Myocyte (in vitro differentiated cells): ENCODE measurements around the gene NDUFAF2. TPM values are rescaled to one million over a fixed set of nuclear protein-coding genes. Genes with fewer than 3 reads are reported as not detected.
A peak's percentile ranks its signal among the peaks of the same experiment; 100 is the strongest.
"Not testable (repeated sequence)": the region's sequence is repeated elsewhere in the genome, so short reads cannot be mapped to it uniquely, and the experiment has no call there.

Experiments used
- DNase-seq: peaks from one replicate; pipeline ENCODE4 v3.0.0-alpha.2; 2012; ENCODE audit warnings: low read depth
- total RNA-seq: library from RNA; depleted of rRNA; stranded (reverse); fragments of >200 nt; gene quantifications from 2 replicates; pipeline ENCODE4 v1.2.3, GENCODE V29; 2014

Gene NDUFAF2
- total RNA-seq, 1 donor from 2014 or later, result 29.0 TPM

GRCh38 chr5:60992871-60993270 lies 47.9 kb downstream of the NDUFAF2 start:
- DNase-seq, result no peak

DNA sequence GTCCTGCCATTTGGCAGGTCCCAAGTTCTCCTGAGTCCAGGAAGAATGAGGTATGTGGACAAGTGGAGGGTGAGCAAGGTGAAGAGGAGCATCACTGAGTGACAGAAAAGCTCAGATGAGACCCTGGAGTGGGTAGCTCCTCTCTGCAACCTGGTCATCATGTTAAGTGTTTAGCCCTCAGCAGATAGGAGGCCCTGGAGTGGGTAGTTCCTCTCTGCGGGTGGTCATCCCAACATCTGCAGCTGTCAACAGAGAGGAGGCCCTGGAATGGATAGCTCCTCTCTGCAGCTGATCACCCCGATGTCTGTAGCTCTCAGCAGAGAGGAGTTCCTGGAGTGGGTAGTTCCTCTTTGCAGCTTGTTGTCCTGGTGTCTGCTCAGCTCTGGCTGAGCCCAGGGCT lies 48.4 kb downstream of the NDUFAF2 start:
- no peak for DNase-seq

GRCh38 chr5:60993875-60994571 lies 49.0 kb downstream of the NDUFAF2 start:
- no peak for DNase-seq

DNA sequence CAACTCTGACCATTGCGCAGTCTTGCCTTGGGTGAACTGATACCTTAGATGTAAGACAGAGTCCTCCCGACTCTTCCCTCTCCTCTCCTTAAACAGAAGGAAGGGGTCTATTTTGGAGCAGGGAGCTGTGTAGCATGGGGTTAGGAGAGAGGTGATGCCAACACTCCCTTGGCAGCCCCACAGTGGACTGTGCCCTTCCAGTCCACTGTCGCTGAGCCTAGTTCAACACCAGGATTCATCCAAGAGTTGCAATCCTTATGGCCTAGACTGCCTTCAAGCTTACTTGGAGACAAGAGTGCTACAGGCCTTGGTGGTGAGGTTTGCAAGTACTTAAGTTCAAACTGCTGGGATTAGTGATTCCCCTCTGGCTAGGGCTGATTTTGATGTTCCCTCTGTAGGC lies 51.4 kb downstream of the NDUFAF2 start:
- DNase-seq, result no peak

GRCh38 chr5:60997721-60998120 lies 52.7 kb downstream of the NDUFAF2 start:
- no peak for DNase-seq

DNA sequence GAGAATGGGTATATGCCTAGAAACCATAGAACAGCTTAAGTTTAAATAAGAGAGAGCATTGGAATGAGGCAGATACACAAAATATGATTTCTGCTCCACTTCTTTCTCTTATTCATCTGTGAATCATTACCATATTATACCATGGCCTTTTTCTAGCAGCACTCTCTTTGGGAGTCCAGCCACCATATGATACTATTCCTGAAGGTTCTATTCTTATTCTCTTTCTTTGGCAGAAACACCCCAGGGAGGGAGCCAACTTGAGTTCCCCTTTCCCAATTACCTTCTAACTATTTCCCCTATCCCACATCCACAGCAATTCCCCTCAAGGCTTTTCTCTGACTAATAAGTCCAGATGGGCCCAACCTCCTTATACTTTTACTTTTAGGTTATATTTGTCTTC lies 55.9 kb downstream of the NDUFAF2 start:
- DNase-seq, result no peak

DNA sequence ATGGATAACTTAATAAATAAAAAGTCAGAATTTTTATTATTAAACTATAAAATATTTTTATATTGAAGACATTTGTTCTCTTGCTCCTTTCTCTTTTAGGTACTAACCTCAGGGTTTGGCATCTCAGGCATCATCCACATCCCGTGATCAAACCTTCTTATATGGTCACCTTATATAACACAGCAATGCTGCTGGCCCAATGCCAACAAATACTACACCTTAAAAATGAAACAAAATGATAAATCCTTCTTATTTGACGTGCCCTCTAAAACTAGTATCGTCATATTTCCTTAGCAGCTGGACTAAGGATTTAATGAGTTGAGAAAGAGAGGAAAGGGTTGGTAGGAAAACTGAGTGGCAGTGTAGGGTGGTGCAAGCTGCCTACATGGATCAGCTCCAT lies 56.6 kb downstream of the NDUFAF2 start:
- DNase-seq, result no peak

DNA sequence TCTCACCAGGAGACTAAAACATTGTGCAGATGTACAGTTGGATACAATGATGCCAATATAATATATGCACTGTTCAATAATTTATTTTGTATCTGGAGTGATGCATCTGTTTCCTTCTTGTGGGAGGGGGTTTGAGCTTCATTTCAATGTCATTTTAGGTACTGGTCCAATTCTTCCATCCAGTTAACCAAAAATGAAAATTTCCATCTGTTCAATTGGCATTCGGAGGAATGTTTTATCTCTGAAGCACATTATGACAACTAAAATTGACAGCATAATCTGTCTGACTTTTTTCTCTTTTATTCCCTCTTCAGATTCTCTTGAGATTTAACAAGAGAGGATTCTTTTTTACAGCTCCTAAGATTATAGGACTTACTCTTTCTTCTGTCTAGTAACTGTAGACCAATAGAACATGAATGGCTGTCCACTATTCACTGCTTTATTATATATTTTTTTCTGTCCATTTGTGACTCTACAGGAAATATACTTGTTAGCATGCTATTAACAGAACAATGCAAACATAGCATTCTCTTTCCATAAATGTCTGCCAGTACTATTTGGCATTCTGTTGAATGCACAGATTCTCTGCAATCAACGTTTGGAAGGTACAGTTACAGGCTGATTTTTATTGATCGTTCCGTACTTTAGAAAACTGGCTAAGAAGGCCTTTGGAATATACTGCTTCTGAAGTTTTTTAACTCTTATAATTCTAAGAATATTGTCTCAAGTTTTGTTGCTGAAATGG lies 57.8 kb downstream of the NDUFAF2 start:
- DNase-seq, result no peak

- no peak for DNase-seq
Observed at GRCh38 chr5:61004448-61004847, 59.4 kb downstream of the NDUFAF2 start.

DNA sequence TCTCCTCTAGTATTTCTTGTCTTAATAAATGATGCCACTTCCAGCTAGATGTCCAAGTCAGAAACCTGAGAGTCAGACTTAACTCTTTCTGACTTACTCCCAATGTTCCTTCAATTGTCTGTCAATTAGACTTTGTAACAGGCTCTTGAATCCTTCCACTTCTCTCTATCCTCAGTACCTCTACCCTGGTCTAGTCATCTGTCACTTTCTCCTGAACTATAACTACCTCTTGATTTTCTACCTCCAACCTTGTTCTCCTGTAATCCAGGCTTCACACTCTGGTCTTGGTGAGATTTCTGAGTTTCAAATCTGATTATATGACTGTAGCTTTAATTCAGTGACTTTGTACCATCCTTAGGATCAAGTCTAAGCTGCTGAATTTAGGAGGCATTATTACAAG lies 64.9 kb downstream of the NDUFAF2 start:
- DNase-seq, result no peak

DNA sequence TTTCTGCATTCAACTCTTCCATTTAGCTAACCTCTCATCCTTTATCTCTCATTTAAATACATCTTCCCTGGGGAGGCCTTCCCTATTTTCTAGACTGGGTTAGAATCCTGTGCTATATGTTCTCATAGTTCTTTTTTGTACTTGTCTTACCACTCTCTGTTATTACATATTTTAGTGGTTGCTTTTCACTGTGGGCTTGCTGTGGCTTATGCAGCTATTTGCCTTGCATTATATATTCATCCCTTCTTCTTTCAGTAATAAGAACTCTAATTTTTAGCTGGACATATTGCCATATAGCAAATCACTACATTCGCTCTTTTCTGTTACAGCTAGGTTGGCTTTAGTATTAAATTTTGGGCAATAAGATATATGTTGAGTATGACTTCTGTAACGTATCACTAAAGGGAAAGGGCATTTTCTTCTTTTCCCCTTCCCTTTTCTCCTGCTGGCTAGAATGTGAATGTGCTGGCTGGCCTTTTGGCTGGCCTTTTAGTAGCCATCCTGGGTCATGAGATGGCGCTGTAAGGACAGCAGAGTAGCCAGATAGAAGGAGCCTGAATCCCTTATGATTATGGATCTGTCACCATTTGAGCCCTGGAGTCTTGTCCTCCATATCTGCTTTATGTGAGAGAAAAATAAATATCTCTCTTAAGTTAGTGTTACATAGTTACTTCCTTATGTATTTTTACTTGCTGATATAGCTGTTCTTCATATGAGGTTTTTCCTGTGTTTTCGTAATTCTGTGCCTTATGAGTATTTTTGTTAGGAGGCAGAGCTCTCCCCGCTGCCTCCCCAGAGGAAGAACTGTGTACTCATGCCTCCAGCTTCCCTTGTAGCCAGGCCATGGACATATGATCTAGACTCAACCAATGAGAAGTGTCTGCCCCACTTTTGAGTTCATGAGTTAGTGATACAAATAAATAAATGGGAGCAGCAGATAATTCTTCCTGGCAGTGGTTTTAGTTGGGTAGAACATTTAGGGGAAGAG lies 65.8 kb downstream of the NDUFAF2 start:
- no peak for DNase-seq

DNA sequence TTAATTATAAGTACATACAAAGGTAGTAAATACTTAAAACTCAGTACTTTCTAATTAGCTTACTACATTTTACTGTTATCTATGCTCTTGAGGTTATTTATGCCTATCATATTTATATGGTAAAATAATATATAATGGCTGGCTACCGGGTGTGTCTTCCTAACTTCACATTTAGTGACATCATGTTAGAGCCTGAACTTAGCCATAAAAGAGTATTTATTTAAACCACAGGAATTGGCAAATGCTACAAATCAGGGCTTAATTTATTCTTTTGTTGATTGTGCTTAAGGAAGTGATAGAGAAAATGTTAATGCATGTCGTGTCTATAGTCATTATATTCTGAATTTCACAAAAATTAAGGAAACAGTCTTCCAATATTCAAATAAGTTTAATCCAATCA lies 73.1 kb downstream of the NDUFAF2 start:
- DNase-seq, result no peak

DNA sequence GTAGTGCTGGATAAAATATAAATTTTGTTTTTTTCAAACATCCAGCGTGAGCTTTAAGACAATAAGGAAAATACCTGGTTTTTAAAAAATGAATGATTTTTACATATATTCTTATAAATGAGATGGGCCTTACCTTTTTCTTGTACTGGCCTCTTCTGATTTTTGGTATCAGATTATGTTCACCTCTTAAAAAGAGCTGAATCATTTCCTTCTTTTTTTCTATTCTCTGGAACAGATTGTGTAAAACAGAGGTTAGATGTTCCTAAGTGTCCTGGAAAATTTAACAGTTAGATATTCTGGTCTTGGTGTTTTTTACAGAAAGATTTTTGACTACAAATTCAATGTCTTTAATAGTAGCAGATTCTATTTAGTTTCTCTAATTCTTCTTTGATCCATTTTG lies 74.6 kb downstream of the NDUFAF2 start:
- DNase-seq, result no peak

GRCh38 chr5:61020415-61020814 lies 75.4 kb downstream of the NDUFAF2 start:
- DNase-seq, result no peak

- DNase-seq, result peak; percentile 13
Observed at GRCh38 chr5:61023131-61023530, 78.1 kb downstream of the NDUFAF2 start.

DNA sequence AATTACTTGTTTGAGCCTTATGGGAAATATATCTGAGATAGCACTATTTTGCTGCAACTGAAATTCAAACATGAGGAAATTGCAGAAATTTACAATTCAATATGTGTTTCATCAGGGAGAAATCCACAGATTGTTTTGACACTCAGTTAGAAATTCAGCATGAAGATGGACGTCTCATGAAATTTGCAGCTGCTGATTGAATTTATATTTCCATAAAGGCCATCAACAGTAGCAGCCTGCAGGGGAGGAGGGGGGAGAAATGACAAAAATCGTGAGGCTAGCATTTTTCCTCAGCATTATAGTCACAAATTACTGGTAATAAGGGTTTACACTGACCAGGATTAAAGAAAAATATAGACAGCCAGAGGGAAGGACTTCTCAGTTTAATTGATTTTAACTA lies 81.0 kb downstream of the NDUFAF2 start:
- DNase-seq, result no peak

DNA sequence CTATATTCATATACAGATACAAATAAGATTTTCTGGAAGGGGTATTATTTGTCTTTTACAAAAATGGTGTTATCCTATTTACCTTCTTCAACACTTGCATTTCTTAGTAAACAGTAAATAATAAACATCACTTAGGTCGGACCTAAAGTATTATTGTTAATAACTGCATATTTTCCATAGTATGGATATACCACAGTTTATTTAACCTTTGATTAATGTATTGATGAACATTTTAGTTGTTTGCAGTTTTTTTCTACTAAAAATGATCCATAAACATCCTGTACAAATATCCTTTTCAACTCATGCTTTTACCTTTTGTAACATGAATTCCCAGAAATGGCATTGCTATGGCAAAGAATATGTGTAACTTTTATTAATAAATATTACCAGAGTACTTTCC lies 83.4 kb downstream of the NDUFAF2 start:
- DNase-seq, result no peak

- no peak for DNase-seq
Observed at GRCh38 chr5:61029456-61030162, 84.6 kb downstream of the NDUFAF2 start.

DNA sequence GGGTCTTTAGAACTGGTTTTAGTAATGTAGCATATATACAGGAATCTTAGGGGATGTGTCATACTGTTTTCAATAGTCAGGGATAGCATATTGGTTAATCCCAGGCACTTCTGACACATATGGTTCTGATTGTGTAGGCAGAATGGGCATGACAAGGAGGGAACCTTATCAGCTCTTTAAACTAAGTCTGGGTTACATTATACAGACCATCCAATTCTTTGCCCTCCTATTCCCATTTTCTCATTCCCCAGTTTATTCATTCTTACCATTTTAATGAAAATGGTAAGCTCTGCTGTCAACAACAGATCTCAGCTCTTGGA lies 85.1 kb downstream of the NDUFAF2 start:
- no peak for DNase-seq

DNA sequence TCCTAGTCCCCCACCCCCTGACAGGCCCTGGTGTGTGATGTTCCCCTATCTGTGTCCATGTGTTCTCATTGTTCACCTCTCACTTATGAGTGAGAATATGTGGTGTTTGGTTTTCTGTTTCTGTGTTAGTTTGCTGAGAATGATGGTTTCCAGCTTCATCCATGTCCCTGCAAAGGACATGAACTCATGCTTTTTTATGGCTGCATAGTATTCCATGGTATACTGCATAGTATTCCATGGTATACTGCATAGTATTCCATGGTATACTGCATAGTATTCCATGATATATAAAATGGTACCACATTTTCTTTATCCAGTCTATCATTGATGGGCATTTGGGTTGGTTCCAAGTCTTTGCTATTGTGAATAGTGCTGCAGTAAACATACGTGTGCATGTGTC lies 86.3 kb downstream of the NDUFAF2 start:
- not testable (repeated sequence) for DNase-seq

DNA sequence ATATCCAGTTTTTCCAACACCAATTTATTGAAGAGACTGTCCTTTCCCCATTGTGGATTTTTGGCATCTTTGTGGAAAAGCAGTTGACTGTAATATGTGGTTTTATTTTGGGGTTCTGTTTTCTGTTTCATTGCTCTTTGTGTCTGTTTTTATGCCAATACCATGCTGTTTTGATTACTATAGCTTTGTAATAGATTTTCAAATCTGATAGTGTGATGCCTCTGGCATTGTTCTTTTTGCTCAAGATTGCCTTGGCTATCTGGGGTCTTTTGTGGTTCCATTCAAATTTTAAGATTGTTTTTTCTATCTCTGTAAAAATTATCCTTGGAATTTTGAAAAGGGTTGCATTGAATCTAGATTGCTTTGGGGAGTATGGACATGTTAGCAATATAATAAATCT lies 99.5 kb downstream of the NDUFAF2 start:
- no peak for DNase-seq
